Thyroid gland (tissue), 4 donors: ENCODE measurements around the gene SLC22A7. TPM values are rescaled to one million over a fixed set of nuclear protein-coding genes. Genes with fewer than 3 reads are reported as not detected.
"Not testable (repeated sequence)": the region's sequence is repeated elsewhere in the genome, so short reads cannot be mapped to it uniquely, and the experiment has no call there.

Source experiments
- DNase-seq, 2 donors: peaks; one replicate each; pipeline ENCODE4 v3.0.0-alpha.2; 2019
- H3K27ac ChIP-seq, 3 donors: fragments of 200-600 bp; sonication (generic); 1 replicate in 2 of 3; 2 replicates in 1 of 3; pipeline ENCODE4 v1.5.1; 2016 to 2019; ENCODE audit warnings: mild to moderate bottlenecking in 1 of 3, moderate library complexity in 1 of 3
- H3K27me3 ChIP-seq: fragments of 200-600 bp; sonication (generic); one replicate; pipeline ENCODE4 v1.5.1; 2019
- H3K36me3 ChIP-seq, 2 donors: fragments of 200-600 bp; sonication (generic); one replicate each; pipeline ENCODE4 v1.5.1; 2016 to 2019
- H3K4me1 ChIP-seq, 2 donors: fragments of 200-600 bp; sonication (generic); one replicate each; pipeline ENCODE4 v1.5.1; 2017 to 2019
- H3K4me3 ChIP-seq, 3 donors: fragments of 200-600 bp; sonication (generic); replicated peaks in 1 of 3; 1 replicate in 2 of 3; 2 replicates in 1 of 3; pipeline ENCODE4 v1.5.1; 2016; ENCODE audit warnings: mild to moderate bottlenecking in 1 of 3
- H3K9me3 ChIP-seq: fragments of 200-600 bp; sonication (generic); one replicate; pipeline ENCODE4 v1.5.1; 2017
- POLR2A ChIP-seq, 2 donors: fragments of 450-650 bp; IDR thresholded peaks; one replicate each; pipeline ENCODE4 v1.6.1; 2017; ENCODE audit warnings: antibody characterized with exemption in 2 of 2, mild to moderate bottlenecking in 2 of 2, moderate library complexity in 1 of 2
- WGBS, 2 donors: methylation state at CpG; one replicate each; pipeline ENCODE4 v1.1.5; 2017; 5-methylcytosine and 5-hydroxymethylcytosine counted together
- intact Hi-C: fragments of 100-400 bp; cut with DNase I; formaldehyde crosslinking; loops from one replicate; pipeline ENCODE4 v1.15.1; 2023
- total RNA-seq, 4 donors: library from RNA; depleted of rRNA; stranded (reverse); fragments of >200 nt; gene quantifications; one replicate each; pipeline ENCODE4 v1.2.3, GENCODE V29; 2016
- TF ChIP-seq, protein P1 (sequence below), 6 experiments: fragments of 200-600 bp in 3 of 6; fragments of 450-650 bp in 3 of 6; sonication (generic) in 3 of 6; IDR thresholded peaks; one replicate each; pipeline ENCODE4 v1.5.1; 2016 to 2019; ENCODE audit warnings: antibody characterized with exemption in 6 of 6, mild to moderate bottlenecking in 2 of 6, inconsistent platforms in 1 of 6, moderate library complexity in 1 of 6

SLC22A7 gene
- total RNA-seq, 4 donors from 2014 or later: not detected

DNA sequence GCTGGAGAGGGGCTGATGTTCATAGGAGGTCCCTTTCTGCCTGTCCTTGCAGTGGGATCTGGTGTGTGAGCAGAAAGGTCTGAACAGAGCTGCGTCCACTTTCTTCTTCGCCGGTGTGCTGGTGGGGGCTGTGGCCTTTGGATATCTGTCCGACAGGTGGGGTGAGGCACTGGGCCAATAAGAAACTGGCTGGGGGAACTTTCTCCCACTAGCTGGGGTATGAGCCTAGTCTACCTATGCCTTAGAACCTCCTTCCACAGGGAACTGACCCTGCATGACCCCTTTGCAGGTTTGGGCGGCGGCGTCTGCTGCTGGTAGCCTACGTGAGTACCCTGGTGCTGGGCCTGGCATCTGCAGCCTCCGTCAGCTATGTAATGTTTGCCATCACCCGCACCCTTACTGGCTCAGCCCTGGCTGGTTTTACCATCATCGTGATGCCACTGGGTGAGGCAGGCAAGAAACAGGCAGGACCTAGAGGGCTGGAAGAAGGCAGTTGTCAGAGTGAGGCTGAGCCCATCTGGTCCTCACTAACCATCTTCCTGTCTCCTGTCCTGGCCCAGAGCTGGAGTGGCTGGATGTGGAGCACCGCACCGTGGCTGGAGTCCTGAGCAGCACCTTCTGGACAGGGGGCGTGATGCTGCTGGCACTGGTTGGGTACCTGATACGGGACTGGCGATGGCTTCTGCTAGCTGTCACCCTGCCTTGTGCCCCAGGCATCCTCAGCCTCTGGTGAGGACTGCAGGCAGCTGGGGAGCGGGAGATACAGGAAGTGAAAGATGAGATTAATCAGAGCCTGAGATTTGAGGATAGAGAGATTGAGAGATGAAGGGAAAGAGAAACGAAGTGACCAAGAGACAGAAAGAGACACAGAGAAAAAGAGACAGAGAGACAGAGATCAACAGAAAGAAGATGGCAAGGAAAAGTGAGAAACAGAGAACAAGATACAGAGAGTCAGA, 1.6 kb downstream of the SLC22A7 start:
- Histone ChIP-seq H3K27me3 (no peaks in the 10 kb centered on the region), H3K4me1 (no peaks in the 10 kb centered on the region), H3K9me3 (no peaks in the 10 kb centered on the region), H3K4me3 (no peak overlapping the region), H3K36me3 (no peaks in the 10 kb centered on the region), H3K27ac (no peak overlapping the region)
- DNase-seq: no peak
- 74 to 85% methylated on average over 7 to 12 of the region's 18 CpGs for WGBS, 2 donors
- intact Hi-C loops: no loop called here
- TF ChIP-seq POLR2A (IDR thresholded peaks at IDR 0.05): no peak
- TF ChIP-seq, protein P1, sequence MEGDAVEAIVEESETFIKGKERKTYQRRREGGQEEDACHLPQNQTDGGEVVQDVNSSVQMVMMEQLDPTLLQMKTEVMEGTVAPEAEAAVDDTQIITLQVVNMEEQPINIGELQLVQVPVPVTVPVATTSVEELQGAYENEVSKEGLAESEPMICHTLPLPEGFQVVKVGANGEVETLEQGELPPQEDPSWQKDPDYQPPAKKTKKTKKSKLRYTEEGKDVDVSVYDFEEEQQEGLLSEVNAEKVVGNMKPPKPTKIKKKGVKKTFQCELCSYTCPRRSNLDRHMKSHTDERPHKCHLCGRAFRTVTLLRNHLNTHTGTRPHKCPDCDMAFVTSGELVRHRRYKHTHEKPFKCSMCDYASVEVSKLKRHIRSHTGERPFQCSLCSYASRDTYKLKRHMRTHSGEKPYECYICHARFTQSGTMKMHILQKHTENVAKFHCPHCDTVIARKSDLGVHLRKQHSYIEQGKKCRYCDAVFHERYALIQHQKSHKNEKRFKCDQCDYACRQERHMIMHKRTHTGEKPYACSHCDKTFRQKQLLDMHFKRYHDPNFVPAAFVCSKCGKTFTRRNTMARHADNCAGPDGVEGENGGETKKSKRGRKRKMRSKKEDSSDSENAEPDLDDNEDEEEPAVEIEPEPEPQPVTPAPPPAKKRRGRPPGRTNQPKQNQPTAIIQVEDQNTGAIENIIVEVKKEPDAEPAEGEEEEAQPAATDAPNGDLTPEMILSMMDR (IDR thresholded peaks at IDR 0.05): no peak

DNA sequence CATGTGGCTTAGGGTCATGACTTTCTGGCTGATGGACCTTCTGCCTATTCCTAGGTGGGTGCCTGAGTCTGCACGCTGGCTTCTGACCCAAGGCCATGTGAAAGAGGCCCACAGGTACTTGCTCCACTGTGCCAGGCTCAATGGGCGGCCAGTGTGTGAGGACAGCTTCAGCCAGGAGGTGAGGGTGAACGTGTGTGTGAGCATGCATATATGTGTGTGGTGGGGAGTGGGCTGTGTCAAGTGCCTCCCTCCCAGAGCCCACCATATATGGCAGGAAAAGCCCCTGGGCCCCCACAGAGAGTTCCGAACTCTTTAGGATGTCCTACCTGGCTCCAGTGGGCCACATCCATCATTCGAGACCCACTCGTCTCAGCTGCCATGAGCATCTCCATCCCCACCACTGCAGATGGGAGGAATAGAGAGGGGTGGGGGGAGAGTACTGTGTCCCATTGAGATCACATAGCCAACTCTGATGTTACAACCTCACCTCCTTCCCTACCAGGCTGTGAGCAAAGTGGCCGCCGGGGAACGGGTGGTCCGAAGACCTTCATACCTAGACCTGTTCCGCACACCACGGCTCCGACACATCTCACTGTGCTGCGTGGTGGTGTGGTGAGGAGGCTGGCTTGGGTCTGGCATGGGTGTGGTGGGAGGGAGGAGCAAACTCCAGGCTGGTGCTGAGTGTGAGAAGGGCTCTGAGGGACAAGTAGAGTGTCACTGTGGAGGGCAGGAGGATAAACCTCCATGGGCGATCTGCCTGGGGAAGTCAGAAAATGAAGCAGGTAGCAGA, 3.2 kb downstream of the SLC22A7 start:
- H3K9me3 ChIP-seq: no peaks in the 10 kb centered on the region
- TF ChIP-seq, protein P1 (IDR thresholded peaks at IDR 0.05): no peak
- TF ChIP-seq POLR2A (IDR thresholded peaks at IDR 0.05): no peak
- intact Hi-C loops: no loop called here
- WGBS, 2 donors: 88 to 90% methylated on average over 13 to 15 of the region's 15 CpGs
- no peak overlapping the region for H3K27ac ChIP-seq
- H3K4me3 ChIP-seq: no peak overlapping the region
- no peak for DNase-seq
- H3K36me3 ChIP-seq: no peaks in the 10 kb centered on the region
- no peaks in the 10 kb centered on the region for H3K27me3 ChIP-seq
- no peaks in the 10 kb centered on the region for H3K4me1 ChIP-seq

DNA sequence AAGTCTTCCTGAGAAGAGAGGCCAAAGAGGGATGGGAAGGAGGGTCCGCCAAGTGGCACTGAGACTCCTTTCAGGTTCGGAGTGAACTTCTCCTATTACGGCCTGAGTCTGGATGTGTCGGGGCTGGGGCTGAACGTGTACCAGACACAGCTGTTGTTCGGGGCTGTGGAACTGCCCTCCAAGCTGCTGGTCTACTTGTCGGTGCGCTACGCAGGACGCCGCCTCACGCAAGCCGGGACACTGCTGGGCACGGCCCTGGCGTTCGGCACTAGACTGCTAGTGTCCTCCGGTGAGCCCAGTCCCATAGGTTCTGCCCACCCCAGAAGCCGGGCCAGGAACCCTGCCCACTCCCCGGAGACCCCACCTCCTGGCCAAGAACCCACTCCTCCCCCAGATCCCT, 4.1 kb downstream of the SLC22A7 start:
- no peak overlapping the region for H3K27ac ChIP-seq
- H3K4me3 ChIP-seq: no peak overlapping the region
- no peaks in the 10 kb centered on the region for H3K27me3 ChIP-seq
- intact Hi-C loops: no loop called here
- H3K4me1 ChIP-seq: no peaks in the 10 kb centered on the region
- no peak for DNase-seq
- TF ChIP-seq, protein P1 (IDR thresholded peaks at IDR 0.05): no peak
- no peak for TF ChIP-seq POLR2A (IDR thresholded peaks at IDR 0.05)
- H3K9me3 ChIP-seq: no peaks in the 10 kb centered on the region
- H3K36me3 ChIP-seq: no peaks in the 10 kb centered on the region
- WGBS, 2 donors: 74 to 76% methylated on average over 14 to 18 of the region's 19 CpGs

DNA sequence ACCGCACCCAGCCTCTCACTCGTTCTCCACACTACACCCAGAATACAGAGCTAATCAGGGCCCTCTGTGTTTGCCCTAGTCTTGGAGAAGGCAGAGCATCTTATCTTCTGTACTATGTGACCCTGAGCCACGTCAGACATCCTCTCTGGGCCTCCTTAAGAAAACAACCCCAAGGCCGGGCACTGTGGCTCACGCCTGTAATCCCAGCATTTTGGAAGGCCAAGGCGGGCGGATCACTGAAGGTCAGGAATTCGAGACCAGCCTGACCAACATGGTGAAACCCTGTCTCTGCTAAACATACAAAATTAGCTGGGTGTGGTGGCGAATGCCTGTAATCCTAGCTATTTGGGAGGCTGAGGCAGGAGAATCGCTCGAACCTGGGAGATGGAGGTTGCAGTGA, 4.9 kb downstream of the SLC22A7 start:
- H3K9me3 ChIP-seq, H3K4me1 ChIP-seq, H3K4me3 ChIP-seq, H3K36me3 ChIP-seq, intact Hi-C loops, H3K27ac ChIP-seq, H3K27me3 ChIP-seq, DNase-seq: not testable (repeated sequence)
- 90 to 94% methylated on average over 11 of the region's 11 CpGs for WGBS, 2 donors

DNA sequence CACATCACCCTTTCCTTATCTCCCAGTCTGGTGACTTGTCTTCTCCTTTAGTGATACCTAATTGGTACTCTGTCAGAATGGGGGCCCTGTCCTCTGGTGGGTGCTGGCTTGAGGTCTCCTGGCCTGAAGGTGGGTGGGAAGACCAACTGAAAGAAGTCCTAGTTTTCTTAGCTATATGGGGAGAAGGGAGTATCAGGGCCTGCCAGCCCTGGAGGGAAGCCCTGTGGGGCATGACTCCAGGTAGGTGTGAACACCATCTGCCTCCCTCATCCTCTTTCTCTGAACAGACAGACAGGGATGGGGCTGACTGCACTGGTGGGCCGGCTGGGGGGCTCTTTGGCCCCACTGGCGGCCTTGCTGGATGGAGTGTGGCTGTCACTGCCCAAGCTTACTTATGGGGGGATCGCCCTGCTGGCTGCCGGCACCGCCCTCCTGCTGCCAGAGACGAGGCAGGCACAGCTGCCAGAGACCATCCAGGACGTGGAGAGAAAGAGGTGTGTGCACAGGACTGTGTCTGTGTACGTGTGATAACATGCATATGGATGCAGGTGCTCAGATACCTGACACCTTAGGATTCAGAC, 5.8 kb downstream of the SLC22A7 start:
- Histone ChIP-seq H3K9me3 (no peaks in the 10 kb centered on the region), H3K4me1 (peaks cover 8 to 9% of the 10 kb centered on the region in 2 donors), H3K27me3 (no peaks in the 10 kb centered on the region), H3K4me3 (no peak overlapping the region), H3K27ac (no peak overlapping the region), H3K36me3 (no peaks in the 10 kb centered on the region)
- TF ChIP-seq, protein P1 (IDR thresholded peaks at IDR 0.05): no peak
- no peak for TF ChIP-seq POLR2A (IDR thresholded peaks at IDR 0.05)
- 74 to 85% methylated on average over 8 of the region's 8 CpGs for WGBS, 2 donors
- intact Hi-C loops: no loop called here
- DNase-seq: no peak
